SK-N-MC (cell line): ENCODE results near the gene RPAP3.

Experiments used
- EZH2 ChIP-seq: fragments of 200-600 bp; sonication (generic); IDR thresholded peaks from one replicate; pipeline ENCODE4 v1.6.1; 2017; ENCODE audit warnings: antibody characterized with exemption
- POLR2AphosphoS5 ChIP-seq: IDR thresholded peaks from 2 replicates; pipeline ENCODE4 v1.6.1; 2012; ENCODE audit warnings: mild to moderate bottlenecking, low read depth, low read length, borderline replicate concordance

DNA sequence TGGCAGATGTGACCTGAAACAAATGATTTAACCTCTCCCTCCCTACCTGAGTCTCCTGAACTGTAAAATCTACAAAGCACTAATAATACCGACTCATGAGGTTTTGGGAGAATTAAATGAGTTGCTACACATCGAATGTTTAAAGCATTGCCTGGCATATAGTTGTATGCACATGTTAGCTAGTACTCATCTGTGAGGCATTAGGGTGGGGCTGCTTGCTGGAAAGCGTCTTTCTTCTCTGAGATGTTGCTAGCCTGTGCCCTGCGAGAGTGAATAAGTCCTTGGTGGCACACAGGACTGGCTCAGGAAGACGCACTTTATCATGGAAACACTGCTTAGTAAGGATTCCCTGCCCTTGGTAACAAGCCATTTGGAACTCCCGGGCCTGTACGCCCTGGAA lies 46.7 kb upstream of the RPAP3 start:
- no peak for TF ChIP-seq POLR2AphosphoS5
- TF ChIP-seq EZH2: no peak
